Measurements from ENCODE around the gene PTPN21.

- TF ChIP-seq SUZ12 (IDR thresholded peaks at IDR 0.05; ENCODE audit: extremely low read depth, insufficient read depth, insufficient read length): no peak
- TF ChIP-seq ZNF274 (IDR thresholded peaks at IDR 0.05; ENCODE audit: low read depth, low read length): no peak
These were observed 32.4 kb downstream of the PTPN21 start for GRCh38 chr14:88522393-88522792.
